Stimulated activated CD4-positive, alpha-beta T cell treated with anti-CD3 and anti-CD28 coated beads, Interleukin-4, amount 100 ng/mL, for 4 hours (primary cell): Measurements from ENCODE around the gene TRIM21.
"Not testable (repeated sequence)": the region's sequence is repeated elsewhere in the genome, so short reads cannot be mapped to it uniquely, and the experiment has no call there.

Experiments
- DNase-seq, 2 experiments: peaks; one replicate each; pipeline ENCODE4 v3.0.0-alpha.2; 2020

The TRIM21 gene

DNA sequence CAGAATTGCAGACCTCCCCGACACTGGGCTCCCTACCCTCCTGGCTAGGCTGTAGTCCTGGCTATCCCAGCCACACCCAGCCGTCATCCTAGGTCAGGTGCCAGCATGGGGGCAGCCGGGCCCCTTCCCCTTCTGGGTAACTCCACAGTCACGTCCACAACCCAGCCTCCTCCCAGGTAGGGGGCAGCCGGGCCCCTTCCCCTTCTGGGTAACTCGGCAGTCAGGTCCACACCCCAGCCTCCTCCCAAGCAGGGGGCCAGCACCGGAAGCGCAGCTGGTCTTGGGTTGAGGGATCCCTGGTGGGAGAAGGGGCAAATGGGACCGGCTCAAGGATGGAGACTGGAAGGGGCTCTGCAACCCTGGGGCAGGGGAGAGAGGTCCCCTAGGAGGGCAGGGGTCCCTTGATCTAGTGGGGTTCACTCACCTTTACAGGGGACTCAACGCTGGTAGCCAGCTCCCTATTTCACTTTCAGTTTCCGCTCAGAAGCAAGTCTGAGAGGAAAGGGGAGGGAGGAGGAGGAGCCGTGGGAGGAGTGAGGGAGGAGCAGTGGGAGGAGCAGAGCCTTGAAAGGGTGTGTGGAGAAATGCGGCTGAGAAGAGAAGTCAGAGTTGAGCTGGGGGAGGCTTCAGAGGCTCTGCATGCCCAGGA, at the start of gene TRIM21:
Gene TRIM21, minus strand, starts transcription at position 494 of the 649 bp plus-strand sequence. CDS start 3,293 bp downstream, outside the sequence.
- peak; percentile 79 to 92 for DNase-seq

DNA sequence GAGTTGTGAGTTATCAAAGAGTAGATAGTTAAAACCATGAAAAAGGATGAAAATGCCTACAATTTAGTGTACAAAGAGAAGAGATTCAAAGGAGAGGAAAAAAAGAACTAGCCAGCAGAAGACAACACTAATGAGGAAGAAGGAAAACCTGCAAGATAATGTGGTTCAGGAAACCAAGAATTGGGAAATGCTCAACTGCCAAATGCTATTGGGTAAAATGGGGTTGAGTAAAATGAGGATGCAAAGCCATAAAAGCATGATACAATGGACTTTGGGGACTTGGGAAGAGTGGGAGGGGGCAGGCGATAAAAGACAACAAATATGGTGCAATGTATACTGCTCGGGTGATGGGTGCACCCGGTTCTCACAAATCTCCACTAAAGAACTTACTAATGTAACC, 48.0 kb upstream of the TRIM21 start:
- DNase-seq, result no peak

DNA sequence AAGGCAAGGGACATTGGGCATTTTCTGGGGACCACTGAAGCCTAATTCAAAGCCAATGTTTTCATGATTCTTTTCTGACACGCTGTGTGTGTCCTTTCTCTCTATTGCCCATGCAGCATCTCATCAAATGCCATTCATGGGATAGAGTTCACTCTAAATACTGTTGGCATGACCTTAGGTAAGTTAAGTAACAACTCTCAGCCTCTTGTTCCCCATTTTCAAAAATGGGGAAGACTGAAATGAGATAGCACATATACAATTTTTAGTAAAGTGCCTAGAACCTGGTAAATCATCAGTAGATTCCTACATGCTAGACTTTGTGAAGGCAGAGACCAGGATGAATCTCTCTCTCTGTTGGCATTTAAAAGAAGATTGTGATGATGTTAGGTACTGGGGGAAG, 42.9 kb upstream of the TRIM21 start:
- DNase-seq, result no peak

DNA sequence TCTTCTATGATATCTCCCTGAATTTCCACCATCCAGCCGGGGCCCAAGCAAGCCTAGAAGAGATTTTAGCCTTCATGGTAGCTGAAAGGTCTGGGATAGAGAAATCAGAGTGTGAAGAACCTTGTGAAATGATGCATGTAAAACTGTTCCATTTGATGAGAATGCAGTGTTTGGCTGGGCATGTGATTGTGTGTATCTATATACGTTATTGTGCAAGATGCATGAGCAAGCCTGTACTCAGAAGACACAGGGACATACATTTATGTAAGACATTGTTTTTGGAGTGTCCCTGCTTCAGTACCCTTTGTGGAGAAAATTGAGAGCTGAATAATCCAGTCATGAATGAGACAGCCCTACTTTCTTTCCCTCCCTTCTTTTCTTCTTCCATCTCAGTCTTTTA, 40.4 kb upstream of the TRIM21 start:
- DNase-seq, result no peak

DNA sequence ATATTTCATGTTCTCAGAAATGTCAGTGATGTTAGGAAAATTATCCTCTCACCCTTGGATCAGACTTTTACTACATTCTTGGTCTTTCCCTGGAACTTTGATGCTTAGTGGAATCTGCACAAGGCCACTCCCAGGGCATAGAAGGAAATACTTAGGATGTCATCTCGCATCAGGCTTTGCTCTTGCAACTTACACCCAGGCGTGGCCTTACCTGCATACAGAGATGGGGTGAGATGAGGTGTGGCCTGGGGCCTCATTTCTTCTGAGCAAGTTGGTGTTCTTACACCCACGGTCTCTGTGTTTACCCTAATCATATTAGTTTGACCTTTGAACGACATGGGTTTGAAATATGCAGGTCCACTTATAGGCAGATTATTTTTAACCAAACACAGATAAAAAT, 36.5 kb upstream of the TRIM21 start:
- no peak for DNase-seq

DNA sequence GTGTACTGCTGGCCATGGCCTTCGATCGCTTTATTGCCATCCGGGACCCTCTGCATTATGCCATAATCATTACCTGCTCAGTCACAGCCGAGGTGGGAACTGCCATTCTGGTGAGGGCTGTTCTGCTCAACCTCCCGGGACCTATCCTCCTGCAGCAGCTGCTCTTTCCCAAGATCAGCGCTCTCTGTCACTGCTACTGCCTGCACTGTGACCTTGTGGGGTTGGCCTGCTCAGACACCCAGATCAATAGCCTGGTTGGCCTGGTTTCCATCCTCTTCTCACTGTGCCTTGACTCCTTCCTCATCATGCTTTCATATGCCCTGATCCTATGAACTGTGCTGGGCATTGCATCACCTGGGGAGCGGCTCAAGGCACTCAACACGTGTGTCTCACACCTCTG, 24.9 kb upstream of the TRIM21 start:
- no peak for DNase-seq

DNA sequence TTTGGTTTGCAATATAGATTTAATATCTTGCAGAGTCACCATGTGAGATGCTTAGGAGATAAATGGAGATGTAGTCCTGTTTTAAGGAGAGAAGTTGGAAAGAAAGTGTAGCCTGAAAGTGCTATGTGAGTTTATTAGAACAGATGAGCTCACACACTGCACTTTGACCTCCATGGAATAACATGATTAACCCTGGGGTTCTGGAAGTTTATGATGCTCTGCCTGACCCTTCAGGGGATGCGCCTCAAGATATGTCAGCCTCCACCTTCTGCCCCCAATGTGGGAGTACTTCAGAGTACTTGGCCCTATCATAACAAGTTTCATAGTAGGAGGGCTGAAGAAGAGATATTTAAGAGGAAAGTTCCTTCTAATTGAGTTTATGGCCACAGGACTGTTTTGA, 23.3 kb upstream of the TRIM21 start:
- DNase-seq, result no peak

- DNase-seq, result no peak
Observed at GRCh38 chr11:4416306-4416705, 22.8 kb upstream of the TRIM21 start.

GRCh38 chr11:4406206-4406605, 12.7 kb upstream of the TRIM21 start:
- not testable (repeated sequence) for DNase-seq

- DNase-seq, result no peak
Observed at GRCh38 chr11:4393858-4394223, 339 bp upstream of the TRIM21 start.

- DNase-seq, result no peak
Observed at GRCh38 chr11:4388221-4388620, 5.3 kb downstream of the TRIM21 start.

- no peak for DNase-seq
Observed at GRCh38 chr11:4385978-4386740, 7.3 kb downstream of the TRIM21 start.

- no peak for DNase-seq
Observed at GRCh38 chr11:4381901-4382300, 11.6 kb downstream of the TRIM21 start.

DNA sequence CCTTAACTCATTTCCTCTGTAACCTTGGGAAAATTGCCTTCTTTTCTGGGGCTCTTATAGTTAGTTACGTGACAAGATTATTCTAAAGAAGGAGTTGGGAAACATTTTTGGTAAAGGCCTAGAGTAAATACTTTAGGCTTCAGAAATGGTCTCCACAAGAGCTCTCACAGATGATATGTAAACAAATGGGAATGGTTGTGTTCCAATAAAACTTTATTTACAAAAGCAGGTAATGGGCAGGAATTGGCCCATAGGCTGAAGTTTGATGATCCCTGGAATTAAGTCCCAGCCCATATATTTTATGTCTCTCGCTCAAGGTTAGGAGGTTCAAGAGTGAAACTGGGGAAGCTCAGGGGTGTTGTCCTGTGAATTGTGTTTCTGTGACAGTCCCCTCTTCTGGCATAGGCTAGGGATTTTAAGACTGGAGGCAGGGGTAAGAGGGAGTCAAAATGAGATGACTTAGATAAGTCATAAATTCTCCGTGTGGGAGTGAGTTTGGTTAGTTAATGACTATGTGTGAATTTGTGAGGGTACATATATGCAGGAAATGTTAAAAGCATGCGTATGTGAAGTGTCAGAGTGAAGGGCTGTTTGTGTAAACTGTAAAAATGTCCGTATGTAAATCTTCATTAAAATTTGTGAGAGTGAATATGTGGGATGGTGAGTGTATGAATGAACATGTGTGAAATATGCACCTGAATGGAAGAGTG, 17.9 kb downstream of the TRIM21 start:
- no peak for DNase-seq

DNA sequence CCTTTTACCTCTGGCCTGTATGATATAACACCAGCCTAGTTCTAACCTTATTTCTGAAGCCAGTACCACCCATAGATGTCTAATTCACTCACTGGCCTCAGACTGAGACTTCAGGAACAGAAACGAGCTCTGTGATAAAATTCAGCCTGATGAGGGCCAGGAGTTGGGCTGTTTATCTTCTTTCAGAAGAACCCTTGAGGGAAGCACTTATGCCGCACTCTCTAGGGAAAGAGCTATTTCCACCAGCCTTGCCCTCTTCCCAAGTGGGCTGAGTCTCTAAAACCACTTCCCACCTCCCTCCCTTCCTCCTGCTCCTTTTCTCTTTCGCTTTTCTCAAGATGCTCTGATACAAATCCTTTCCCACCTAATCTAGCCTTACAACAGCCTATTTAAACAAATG, 23.3 kb downstream of the TRIM21 start:
- no peak for DNase-seq

DNA sequence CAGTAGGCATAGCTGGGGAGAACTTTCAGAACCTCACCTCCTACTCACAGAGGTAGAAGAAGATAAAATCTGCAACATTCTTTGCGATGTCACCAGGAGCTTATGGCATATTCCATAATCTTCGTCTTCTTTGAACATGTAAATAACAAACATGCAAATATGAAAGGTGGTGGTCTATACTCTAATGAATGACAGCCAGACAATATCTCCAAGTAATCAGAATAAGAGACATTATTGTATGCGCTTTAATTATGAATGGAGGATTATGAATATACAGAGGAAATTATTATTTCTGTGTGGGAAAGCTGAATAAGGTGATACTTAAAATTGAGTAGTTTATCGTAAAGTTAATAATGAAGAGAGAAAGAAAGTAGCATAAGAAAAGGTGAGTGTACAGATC, 25.2 kb downstream of the TRIM21 start, which contains the start of gene OR52B4:
Gene OR52B4, minus strand, starts transcription at position 101 of the 400 bp plus-strand sequence. Its CDS starts 91 bp downstream, at position 10.
- DNase-seq, result no peak

- DNase-seq, result not testable (repeated sequence)
Observed at GRCh38 chr11:4348142-4348541, 45.4 kb downstream of the TRIM21 start.

DNA sequence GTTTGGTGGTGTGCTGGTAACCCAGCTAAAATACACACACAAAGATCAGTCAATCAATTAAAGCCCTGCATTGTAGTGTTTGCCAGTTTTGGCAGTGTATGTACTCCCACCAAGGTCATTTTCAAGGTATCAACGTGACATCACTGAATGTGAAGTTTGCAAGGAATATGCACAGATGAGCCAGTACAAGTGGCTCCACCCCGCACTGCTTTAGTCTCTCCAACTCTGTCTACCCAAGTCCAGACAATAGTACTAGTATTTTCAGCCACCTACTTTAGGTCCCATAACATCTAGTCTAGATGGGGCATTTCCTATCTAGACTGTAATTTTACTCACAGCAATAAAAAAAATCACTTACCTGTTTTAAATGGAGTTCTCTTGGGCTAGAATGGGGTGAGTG, 48.1 kb downstream of the TRIM21 start:
- not testable (repeated sequence) for DNase-seq
